Measurements from ENCODE around the gene GABRR3.

GABRR3 gene

DNA sequence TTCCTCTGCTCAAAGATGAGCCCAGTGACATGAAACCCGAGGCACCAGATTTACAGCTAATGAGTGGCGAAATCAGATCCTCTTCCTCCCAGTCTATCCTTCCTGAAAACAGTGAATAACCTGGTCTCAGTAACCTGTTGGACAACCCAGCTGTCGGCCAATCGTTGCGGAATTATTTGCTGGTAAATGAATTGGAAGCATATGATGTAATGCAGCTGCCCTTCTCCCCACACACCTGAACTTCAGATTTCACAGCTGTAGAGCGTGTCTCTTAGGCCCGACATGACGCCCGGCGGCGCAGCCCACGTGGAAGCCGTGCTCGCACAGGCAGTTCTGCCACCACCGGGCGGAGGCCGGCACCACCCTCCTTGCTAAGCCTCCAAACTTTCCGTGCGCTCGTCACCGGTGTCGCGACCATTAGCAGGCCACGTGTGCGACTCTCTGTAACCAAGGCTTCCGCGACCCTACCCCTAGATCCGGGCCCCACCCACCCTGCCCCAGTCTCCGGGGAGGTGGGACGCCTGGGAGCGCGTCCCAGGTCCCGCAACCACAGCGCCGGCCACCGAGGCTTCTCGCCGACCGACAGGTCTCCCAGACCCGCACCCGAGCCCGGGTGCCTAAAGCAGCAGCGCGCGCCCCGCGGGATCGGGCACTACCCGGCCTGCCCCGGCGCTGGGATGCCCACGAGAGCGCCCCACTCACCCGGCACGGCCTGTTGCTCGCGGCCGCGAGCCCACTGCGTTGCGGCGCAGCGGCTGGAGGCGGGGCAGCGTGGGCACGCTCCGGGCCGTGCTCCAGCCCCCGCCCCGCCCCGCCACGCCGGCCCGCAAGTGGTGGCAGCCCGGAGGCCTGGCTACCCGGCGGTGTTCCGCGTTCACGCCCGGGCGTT is 63.2 kb downstream of the GABRR3 start, which contains the start of gene RIOX2:
RIOX2 (minus strand) TSS at position 753 of the 889 bp plus-strand sequence. CDS start 4,838 bp downstream, outside the sequence.
- Histone ChIP-seq H3K4me3 (ENCODE audit: low read depth in 1 of 2, low read length in 1 of 2) (peak within 1 kb of the TSS; percentile 52 to 64), H3K27ac (peak within 1 kb of the TSS; percentile 31), H3K27me3 (peaks cover 62% of the 10 kb centered on the region), H3K36me3 (no peaks in the 10 kb centered on the region), H3K4me1 (ENCODE audit: control insufficient read depth in 1 of 2, insufficient read depth in 1 of 2, low read depth in 1 of 2, low read length in 1 of 2) (peaks cover 11 to 23% of the 10 kb centered on the region in 2 experiments), H3K9me3 (no peaks in the 10 kb centered on the region)
- TF ChIP-seq, protein P1, sequence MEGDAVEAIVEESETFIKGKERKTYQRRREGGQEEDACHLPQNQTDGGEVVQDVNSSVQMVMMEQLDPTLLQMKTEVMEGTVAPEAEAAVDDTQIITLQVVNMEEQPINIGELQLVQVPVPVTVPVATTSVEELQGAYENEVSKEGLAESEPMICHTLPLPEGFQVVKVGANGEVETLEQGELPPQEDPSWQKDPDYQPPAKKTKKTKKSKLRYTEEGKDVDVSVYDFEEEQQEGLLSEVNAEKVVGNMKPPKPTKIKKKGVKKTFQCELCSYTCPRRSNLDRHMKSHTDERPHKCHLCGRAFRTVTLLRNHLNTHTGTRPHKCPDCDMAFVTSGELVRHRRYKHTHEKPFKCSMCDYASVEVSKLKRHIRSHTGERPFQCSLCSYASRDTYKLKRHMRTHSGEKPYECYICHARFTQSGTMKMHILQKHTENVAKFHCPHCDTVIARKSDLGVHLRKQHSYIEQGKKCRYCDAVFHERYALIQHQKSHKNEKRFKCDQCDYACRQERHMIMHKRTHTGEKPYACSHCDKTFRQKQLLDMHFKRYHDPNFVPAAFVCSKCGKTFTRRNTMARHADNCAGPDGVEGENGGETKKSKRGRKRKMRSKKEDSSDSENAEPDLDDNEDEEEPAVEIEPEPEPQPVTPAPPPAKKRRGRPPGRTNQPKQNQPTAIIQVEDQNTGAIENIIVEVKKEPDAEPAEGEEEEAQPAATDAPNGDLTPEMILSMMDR (IDR thresholded peaks at IDR 0.05) = no peak

GRCh38 chr3:97970956-97971620 is 64.0 kb downstream of the GABRR3 start:
- Histone ChIP-seq H3K27ac (no peak overlapping the region), H3K27me3 (peaks cover 62% of the 10 kb centered on the region), H3K4me1 (ENCODE audit: control insufficient read depth in 1 of 2, insufficient read depth in 1 of 2, low read depth in 1 of 2, low read length in 1 of 2) (peaks cover 11 to 23% of the 10 kb centered on the region in 2 experiments), H3K9me3 (no peaks in the 10 kb centered on the region), H3K36me3 (no peaks in the 10 kb centered on the region), H3K4me3 (ENCODE audit: low read depth in 1 of 2, low read length in 1 of 2) (peak overlapping the region in 1 of 2 experiments; percentile 52)
- TF ChIP-seq, protein P1 (IDR thresholded peaks at IDR 0.05) = no peak

- H3K27me3 ChIP-seq = peaks cover 61% of the 10 kb centered on the region
- TF ChIP-seq, protein P1 (IDR thresholded peaks at IDR 0.05) = no peak
- peaks cover 11 to 23% of the 10 kb centered on the region in 2 experiments for H3K4me1 ChIP-seq (ENCODE audit: control insufficient read depth in 1 of 2, insufficient read depth in 1 of 2, low read depth in 1 of 2, low read length in 1 of 2)
- no peaks in the 10 kb centered on the region for H3K9me3 ChIP-seq
- no peak overlapping the region for H3K27ac ChIP-seq
- H3K36me3 ChIP-seq = no peaks in the 10 kb centered on the region
- no peak overlapping the region for H3K4me3 ChIP-seq (ENCODE audit: low read depth in 1 of 2, low read length in 1 of 2)
Observed at GRCh38 chr3:97970156-97970555, 65.0 kb downstream of the GABRR3 start.

DNA sequence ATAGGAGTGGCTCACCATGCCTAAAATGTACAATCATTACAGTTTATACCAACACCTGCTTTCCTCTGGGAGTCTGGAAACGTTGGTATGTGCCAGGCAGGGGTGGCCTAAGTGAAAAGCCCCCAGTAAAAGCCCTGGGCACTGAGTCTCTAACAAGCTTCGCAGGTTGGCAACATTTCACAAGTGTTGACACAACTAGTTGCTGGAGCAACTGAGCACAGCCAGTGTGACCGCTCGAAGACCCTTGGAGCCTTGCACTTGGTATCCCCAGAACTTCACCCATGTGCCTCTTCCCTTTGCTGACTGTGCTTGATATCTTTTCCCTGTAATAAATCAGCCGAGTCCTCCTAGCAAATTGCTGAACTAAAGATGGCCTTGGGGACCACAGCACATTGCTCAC is 65.6 kb downstream of the GABRR3 start:
- Histone ChIP-seq H3K27me3 (peaks cover 55% of the 10 kb centered on the region), H3K4me3 (ENCODE audit: low read depth in 1 of 2, low read length in 1 of 2) (no peak overlapping the region), H3K9me3 (no peaks in the 10 kb centered on the region), H3K4me1 (ENCODE audit: control insufficient read depth in 1 of 2, insufficient read depth in 1 of 2, low read depth in 1 of 2, low read length in 1 of 2) (peaks cover 11 to 23% of the 10 kb centered on the region in 2 experiments), H3K36me3 (no peaks in the 10 kb centered on the region), H3K27ac (no peak overlapping the region)
- TF ChIP-seq, protein P1 (IDR thresholded peaks at IDR 0.05) = no peak

GRCh38 chr3:97968376-97968775 is 66.7 kb downstream of the GABRR3 start:
- TF ChIP-seq, protein P1 (IDR thresholded peaks at IDR 0.05) = no peak
- Histone ChIP-seq H3K4me1 (ENCODE audit: control insufficient read depth in 1 of 2, insufficient read depth in 1 of 2, low read depth in 1 of 2, low read length in 1 of 2) (peaks cover 11 to 23% of the 10 kb centered on the region in 2 experiments), H3K9me3 (no peaks in the 10 kb centered on the region), H3K36me3 (no peaks in the 10 kb centered on the region), H3K27me3 (peaks cover 43% of the 10 kb centered on the region), H3K27ac (no peak overlapping the region), H3K4me3 (ENCODE audit: low read depth in 1 of 2, low read length in 1 of 2) (no peak overlapping the region)

All from neutrophil (primary cell).